Activated CD4-positive, alpha-beta T cell treated with anti-CD3 and anti-CD28 coated beads, Interleukin-2, amount 10 ng/mL, durations not matched to agents 7 days and 5 days (primary cell): ENCODE measurements around the gene MFAP5. TPM values are rescaled to one million over a fixed set of nuclear protein-coding genes. Genes with fewer than 3 reads are reported as not detected.

Experiments
- CTCF ChIA-PET: fragments of 350-600 bp; sonication (Branson Sonifier 250); formaldehyde crosslinking; loops from one replicate; lab custom pipeline; 2021; ENCODE audit warnings: antibody characterized with exemption; lab: Charles Lee
- POLR2A ChIA-PET: fragments of 350-600 bp; sonication (Branson Sonifier 250); formaldehyde crosslinking; loops from one replicate; lab custom pipeline; 2021; ENCODE audit warnings: antibody characterized with exemption; lab: Charles Lee
- DNase-seq: peaks from one replicate; pipeline ENCODE4 v3.0.0-alpha.2; 2020
- H3K27ac Mint-ChIP-seq: one replicate; pipeline ENCODE4 v1.8.0; 2021; ENCODE audit warnings: mild to moderate bottlenecking, moderate library complexity, mixed read lengths
- H3K27me3 Mint-ChIP-seq: one replicate; pipeline ENCODE4 v1.8.0; 2021; ENCODE audit warnings: mixed read lengths
- H3K36me3 Mint-ChIP-seq: one replicate; pipeline ENCODE4 v1.8.0; 2021; ENCODE audit warnings: low read depth, mixed read lengths
- H3K4me1 Mint-ChIP-seq: one replicate; pipeline ENCODE4 v1.8.0; 2021; ENCODE audit warnings: mixed read lengths
- H3K4me3 Mint-ChIP-seq: one replicate; pipeline ENCODE4 v1.8.0; 2021; ENCODE audit warnings: mild to moderate bottlenecking, moderate library complexity, mixed read lengths
- H3K9me3 Mint-ChIP-seq: one replicate; pipeline ENCODE4 v1.8.0; 2021; ENCODE audit warnings: mixed read lengths
- total RNA-seq, 2 experiments: library from RNA; stranded (reverse); gene quantifications; one replicate each; pipeline ENCODE4 v1.2.3, GENCODE V29; 2021

MFAP5 gene
- total RNA-seq, 2 experiments from 2014 or later: not detected

GRCh38 chr12:8665759-8666158 lies 3.1 kb upstream of the MFAP5 start:
- no peak overlapping the region for H3K27ac Mint-ChIP-seq
- POLR2A ChIA-PET: no interaction called here
- peaks cover 3% of the 10 kb centered on the region for H3K9me3 Mint-ChIP-seq
- H3K4me3 Mint-ChIP-seq: no peak overlapping the region
- no peaks in the 10 kb centered on the region for H3K4me1 Mint-ChIP-seq
- no peaks in the 10 kb centered on the region for H3K36me3 Mint-ChIP-seq
- DNase-seq: no peak
- H3K27me3 Mint-ChIP-seq: peaks cover 18% of the 10 kb centered on the region
- CTCF ChIA-PET: no interaction called here

- Mint-ChIP-seq H3K4me3 (no peak overlapping the region), H3K4me1 (no peaks in the 10 kb centered on the region), H3K27me3 (peaks cover 16% of the 10 kb centered on the region), H3K27ac (no peak overlapping the region), H3K36me3 (no peaks in the 10 kb centered on the region), H3K9me3 (no peaks in the 10 kb centered on the region)
- CTCF ChIA-PET: no interaction called here
- POLR2A ChIA-PET: no interaction called here
- no peak for DNase-seq
Measured at GRCh38 chr12:8664228-8664913, 1.7 kb upstream of the MFAP5 start.

- peaks cover 18% of the 10 kb centered on the region for H3K27me3 Mint-ChIP-seq
- CTCF ChIA-PET: interaction anchor here (0.6 to 1.8 kb wide), 2 partner anchors 9 to 199 kb away, joined by 3 read pairs; no protein-coding TSS in a partner anchor
- POLR2A ChIA-PET: no interaction called here
Measured at GRCh38 chr12:8661751-8662150, 875 bp downstream of the MFAP5 start.

GRCh38 chr12:8661016-8661415 lies 1.6 kb downstream of the MFAP5 start:
- no peak overlapping the region for H3K27ac Mint-ChIP-seq
- ChIA-PET CTCF (interaction anchor here (0.6 to 1.2 kb wide), 3 partner anchors 8 to 12 kb away, joined by 3 to 4 read pairs (median 3); no protein-coding TSS in a partner anchor), POLR2A (no interaction called here)
- no peaks in the 10 kb centered on the region for H3K36me3 Mint-ChIP-seq
- H3K4me3 Mint-ChIP-seq: no peak overlapping the region
- no peaks in the 10 kb centered on the region for H3K4me1 Mint-ChIP-seq
- DNase-seq: no peak
- H3K9me3 Mint-ChIP-seq: no peaks in the 10 kb centered on the region
- H3K27me3 Mint-ChIP-seq: peaks cover 18% of the 10 kb centered on the region

More at GRCh38 chr12:8661751-8662150, 875 bp downstream of the MFAP5 start:
- Mint-ChIP-seq H3K36me3 (no peaks in the 10 kb centered on the region), H3K4me3 (no peak overlapping the region), H3K4me1 (no peaks in the 10 kb centered on the region), H3K9me3 (no peaks in the 10 kb centered on the region), H3K27ac (no peak overlapping the region)
- no peak for DNase-seq

- ChIA-PET CTCF (interaction anchor here (0.6 kb wide), 1 partner anchor 414 kb away, joined by 3 read pairs; no protein-coding TSS in a partner anchor), POLR2A (no interaction called here)
Measured at GRCh38 chr12:8658346-8658745, 4.3 kb downstream of the MFAP5 start.

GRCh38 chr12:8655421-8655820 lies 7.2 kb downstream of the MFAP5 start:
- Mint-ChIP-seq H3K9me3 (no peaks in the 10 kb centered on the region), H3K4me3 (no peak overlapping the region), H3K36me3 (no peaks in the 10 kb centered on the region), H3K27me3 (peaks cover 43% of the 10 kb centered on the region), H3K4me1 (no peaks in the 10 kb centered on the region), H3K27ac (no peak overlapping the region)
- ChIA-PET POLR2A (no interaction called here), CTCF (interaction anchor here (1.1 to 1.2 kb wide), 2 partner anchors 17 to 37 kb away, joined by 3 to 4 read pairs; no protein-coding TSS in a partner anchor)
- no peak for DNase-seq

More at GRCh38 chr12:8658346-8658745, 4.3 kb downstream of the MFAP5 start:
- Mint-ChIP-seq H3K36me3 (no peaks in the 10 kb centered on the region), H3K4me3 (no peak overlapping the region), H3K9me3 (no peaks in the 10 kb centered on the region), H3K4me1 (no peaks in the 10 kb centered on the region), H3K27me3 (peaks cover 24% of the 10 kb centered on the region), H3K27ac (no peak overlapping the region)
- DNase-seq: no peak

GRCh38 chr12:8648576-8649205 lies 13.9 kb downstream of the MFAP5 start:
- ChIA-PET POLR2A (no interaction called here), CTCF (interaction anchor here (1.1 to 1.7 kb wide), 2 partner anchors 9 to 12 kb away, joined by 3 to 6 read pairs; no protein-coding TSS in a partner anchor)
- H3K9me3 Mint-ChIP-seq: no peaks in the 10 kb centered on the region
- H3K4me1 Mint-ChIP-seq: peaks cover 49% of the 10 kb centered on the region
- peak; percentile 67 for DNase-seq
- H3K36me3 Mint-ChIP-seq: peaks cover 2% of the 10 kb centered on the region
- peaks cover 60% of the 10 kb centered on the region for H3K27me3 Mint-ChIP-seq
- H3K4me3 Mint-ChIP-seq: no peak overlapping the region
- no peak overlapping the region for H3K27ac Mint-ChIP-seq

- no peak for DNase-seq
- H3K9me3 Mint-ChIP-seq: no peaks in the 10 kb centered on the region
- no peak overlapping the region for H3K27ac Mint-ChIP-seq
- ChIA-PET CTCF (interaction anchor here (1.1 to 1.7 kb wide), 2 partner anchors 9 to 13 kb away, joined by 3 to 6 read pairs; no protein-coding TSS in a partner anchor), POLR2A (no interaction called here)
- peaks cover 6% of the 10 kb centered on the region for H3K36me3 Mint-ChIP-seq
- H3K4me1 Mint-ChIP-seq: peaks cover 53% of the 10 kb centered on the region
- no peak overlapping the region for H3K4me3 Mint-ChIP-seq
- peaks cover 55% of the 10 kb centered on the region for H3K27me3 Mint-ChIP-seq
Measured at GRCh38 chr12:8647968-8648367, 14.7 kb downstream of the MFAP5 start.

- H3K4me3 Mint-ChIP-seq: peak overlapping the region; percentile 60
- H3K27ac Mint-ChIP-seq: peak overlapping the region; percentile 97
- H3K36me3 Mint-ChIP-seq: peaks cover 6% of the 10 kb centered on the region
- H3K27me3 Mint-ChIP-seq: peaks cover 39% of the 10 kb centered on the region
- H3K9me3 Mint-ChIP-seq: no peaks in the 10 kb centered on the region
- ChIA-PET CTCF (interaction anchor here (1.2 kb wide), 1 partner anchor 100 kb away, joined by 3 read pairs; no protein-coding TSS in a partner anchor), POLR2A (interaction anchor here (1.1 kb wide), 1 partner anchor 305 kb away, joined by 4 read pairs; the partner anchor contains the start of gene M6PR)
- peak; percentile 80 for DNase-seq
- H3K4me1 Mint-ChIP-seq: peaks cover 53% of the 10 kb centered on the region
Measured at GRCh38 chr12:8644345-8645248, 18.0 kb downstream of the MFAP5 start.

GRCh38 chr12:8642775-8643174 lies 19.9 kb downstream of the MFAP5 start:
- H3K36me3 Mint-ChIP-seq: peaks cover 6% of the 10 kb centered on the region
- no peak overlapping the region for H3K4me3 Mint-ChIP-seq
- peaks cover 36% of the 10 kb centered on the region for H3K27me3 Mint-ChIP-seq
- ChIA-PET POLR2A (interaction anchor here (0.7 kb wide), 1 partner anchor 313 kb away, joined by 3 read pairs; no protein-coding TSS in a partner anchor), CTCF (no interaction called here)
- DNase-seq: no peak
- no peaks in the 10 kb centered on the region for H3K9me3 Mint-ChIP-seq
- H3K4me1 Mint-ChIP-seq: peaks cover 36% of the 10 kb centered on the region
- H3K27ac Mint-ChIP-seq: no peak overlapping the region

GRCh38 chr12:8639936-8640335 lies 22.7 kb downstream of the MFAP5 start:
- H3K36me3 Mint-ChIP-seq: peaks cover 4% of the 10 kb centered on the region
- H3K27me3 Mint-ChIP-seq: peaks cover 29% of the 10 kb centered on the region
- no peak overlapping the region for H3K27ac Mint-ChIP-seq
- H3K9me3 Mint-ChIP-seq: no peaks in the 10 kb centered on the region
- ChIA-PET CTCF (no interaction called here), POLR2A (no interaction called here)
- H3K4me3 Mint-ChIP-seq: no peak overlapping the region
- no peak for DNase-seq
- peaks cover 18% of the 10 kb centered on the region for H3K4me1 Mint-ChIP-seq

- POLR2A ChIA-PET: no interaction called here
- Mint-ChIP-seq H3K4me1 (peaks cover 8% of the 10 kb centered on the region), H3K4me3 (no peak overlapping the region), H3K27ac (no peak overlapping the region), H3K27me3 (peaks cover 30% of the 10 kb centered on the region), H3K9me3 (no peaks in the 10 kb centered on the region), H3K36me3 (peaks cover 4% of the 10 kb centered on the region)
- DNase-seq: no peak
- CTCF ChIA-PET: no interaction called here
Measured at GRCh38 chr12:8638951-8639350, 23.7 kb downstream of the MFAP5 start.
